ENCODE measurements around the gene ATP9A. TPM values are rescaled to one million over a fixed set of nuclear protein-coding genes. Genes with fewer than 3 reads are reported as not detected.
"Not testable (repeated sequence)": the region's sequence is repeated elsewhere in the genome, so short reads cannot be mapped to it uniquely, and the experiment has no call there.

ATP9A gene
- total RNA-seq, 4 donors from 2014 or later, result 17.6 to 28.2 (median 19.5) TPM

GRCh38 chr20:51656726-51657260, 111.4 kb downstream of the ATP9A start:
- no peaks in the 10 kb centered on the region for H3K9me3 ChIP-seq
- H3K4me3 ChIP-seq, result no peak overlapping the region
- 89 to 91% methylated on average over 13 to 14 of the region's 21 CpGs for WGBS, 2 donors
- no peaks in the 10 kb centered on the region for H3K27me3 ChIP-seq
- intact Hi-C loops (cut with DNase I), result no loop called here
- TF ChIP-seq POLR2A (IDR thresholded peaks at IDR 0.05) (no peak), CTCF (IDR thresholded peaks at IDR 0.05) (no peak)
- no peak for DNase-seq
- peaks cover 0 to 48% (median 0%) of the 10 kb centered on the region in 3 donors for H3K36me3 ChIP-seq
- peaks cover 6 to 16% (median 15%) of the 10 kb centered on the region in 3 donors for H3K4me1 ChIP-seq
- H3K27ac ChIP-seq, result no peak overlapping the region

- H3K4me3 ChIP-seq; intact Hi-C loops (cut with DNase I); H3K9me3 ChIP-seq; H3K27me3 ChIP-seq; DNase-seq; H3K27ac ChIP-seq: not testable (repeated sequence)
- 90 to 92% methylated on average over 5 of the region's 5 CpGs for WGBS, 2 donors
- H3K4me1 ChIP-seq, result peaks cover 6 to 10% (median 8%) of the 10 kb centered on the region in 3 donors
- H3K36me3 ChIP-seq, result peaks cover 0 to 53% (median 0%) of the 10 kb centered on the region in 3 donors
Observed at GRCh38 chr20:51656089-51656488, 112.1 kb downstream of the ATP9A start.

- Histone ChIP-seq H3K27me3 (no peaks in the 10 kb centered on the region), H3K4me3 (no peak overlapping the region), H3K36me3 (peaks cover 0 to 55% (median 0%) of the 10 kb centered on the region in 3 donors), H3K27ac (no peak overlapping the region), H3K4me1 (peaks cover 0 to 3% (median 0%) of the 10 kb centered on the region in 3 donors), H3K9me3 (no peaks in the 10 kb centered on the region)
- intact Hi-C loops (cut with DNase I), result no loop called here
- 59 to 67% methylated on average over 4 to 5 of the region's 5 CpGs for WGBS, 2 donors
- TF ChIP-seq CTCF (IDR thresholded peaks at IDR 0.05) (no peak), POLR2A (IDR thresholded peaks at IDR 0.05) (no peak)
- DNase-seq, result no peak
Observed at GRCh38 chr20:51654495-51654894, 113.7 kb downstream of the ATP9A start.

GRCh38 chr20:51654060-51654459, 114.1 kb downstream of the ATP9A start:
- WGBS, 2 donors, result 94 to 96% methylated on average over 4 of the region's 4 CpGs
- Histone ChIP-seq H3K36me3 (peaks cover 0 to 59% (median 0%) of the 10 kb centered on the region in 3 donors), H3K9me3 (no peaks in the 10 kb centered on the region), H3K4me3 (no peak overlapping the region), H3K4me1 (peaks cover 0 to 3% (median 0%) of the 10 kb centered on the region in 3 donors), H3K27me3 (no peaks in the 10 kb centered on the region), H3K27ac (no peak overlapping the region)
- no peak for DNase-seq
- intact Hi-C loops (cut with DNase I), result no loop called here
- TF ChIP-seq POLR2A (IDR thresholded peaks at IDR 0.05) (no peak), CTCF (IDR thresholded peaks at IDR 0.05) (no peak)

- H3K4me1 ChIP-seq, result peaks cover 0 to 3% (median 0%) of the 10 kb centered on the region in 3 donors
Observed at GRCh38 chr20:51653226-51653625, 115.0 kb downstream of the ATP9A start.

More at GRCh38 chr20:51653226-51653625, 115.0 kb downstream of the ATP9A start:
- H3K4me3 ChIP-seq, result no peak overlapping the region
- WGBS, 2 donors, result 59 to 85% methylated on average over 4 to 6 of the region's 6 CpGs
- DNase-seq, result no peak
- TF ChIP-seq POLR2A (IDR thresholded peaks at IDR 0.05) (no peak), CTCF (IDR thresholded peaks at IDR 0.05) (no peak)
- no peak overlapping the region for H3K27ac ChIP-seq
- H3K27me3 ChIP-seq, result no peaks in the 10 kb centered on the region
- H3K36me3 ChIP-seq, result peaks cover 0 to 68% (median 0%) of the 10 kb centered on the region in 3 donors
- intact Hi-C loops (cut with DNase I), result no loop called here
- H3K9me3 ChIP-seq, result no peaks in the 10 kb centered on the region
